ENCODE results near the gene CEACAM8.

Gene CEACAM8

GRCh38 chr19:42555801-42556200 is 38.9 kb downstream of the CEACAM8 start:
- TF ChIP-seq TAF1 (IDR thresholded peaks at IDR 0.05; ENCODE audit: borderline replicate concordance, insufficient read depth, low read length) (no peak), SIN3A (IDR thresholded peaks at IDR 0.05; ENCODE audit: borderline replicate concordance, insufficient read depth, low read length) (no peak), POLR2AphosphoS5 (IDR thresholded peaks at IDR 0.05; ENCODE audit: low read depth, low read length) (no peak), FOXP2 (optimal IDR thresholded peaks at IDR 0.05; ENCODE audit: borderline replicate concordance, extremely low read depth, extremely low read length, insufficient read depth) (no peak)
- TF ChIP-seq, protein P1, sequence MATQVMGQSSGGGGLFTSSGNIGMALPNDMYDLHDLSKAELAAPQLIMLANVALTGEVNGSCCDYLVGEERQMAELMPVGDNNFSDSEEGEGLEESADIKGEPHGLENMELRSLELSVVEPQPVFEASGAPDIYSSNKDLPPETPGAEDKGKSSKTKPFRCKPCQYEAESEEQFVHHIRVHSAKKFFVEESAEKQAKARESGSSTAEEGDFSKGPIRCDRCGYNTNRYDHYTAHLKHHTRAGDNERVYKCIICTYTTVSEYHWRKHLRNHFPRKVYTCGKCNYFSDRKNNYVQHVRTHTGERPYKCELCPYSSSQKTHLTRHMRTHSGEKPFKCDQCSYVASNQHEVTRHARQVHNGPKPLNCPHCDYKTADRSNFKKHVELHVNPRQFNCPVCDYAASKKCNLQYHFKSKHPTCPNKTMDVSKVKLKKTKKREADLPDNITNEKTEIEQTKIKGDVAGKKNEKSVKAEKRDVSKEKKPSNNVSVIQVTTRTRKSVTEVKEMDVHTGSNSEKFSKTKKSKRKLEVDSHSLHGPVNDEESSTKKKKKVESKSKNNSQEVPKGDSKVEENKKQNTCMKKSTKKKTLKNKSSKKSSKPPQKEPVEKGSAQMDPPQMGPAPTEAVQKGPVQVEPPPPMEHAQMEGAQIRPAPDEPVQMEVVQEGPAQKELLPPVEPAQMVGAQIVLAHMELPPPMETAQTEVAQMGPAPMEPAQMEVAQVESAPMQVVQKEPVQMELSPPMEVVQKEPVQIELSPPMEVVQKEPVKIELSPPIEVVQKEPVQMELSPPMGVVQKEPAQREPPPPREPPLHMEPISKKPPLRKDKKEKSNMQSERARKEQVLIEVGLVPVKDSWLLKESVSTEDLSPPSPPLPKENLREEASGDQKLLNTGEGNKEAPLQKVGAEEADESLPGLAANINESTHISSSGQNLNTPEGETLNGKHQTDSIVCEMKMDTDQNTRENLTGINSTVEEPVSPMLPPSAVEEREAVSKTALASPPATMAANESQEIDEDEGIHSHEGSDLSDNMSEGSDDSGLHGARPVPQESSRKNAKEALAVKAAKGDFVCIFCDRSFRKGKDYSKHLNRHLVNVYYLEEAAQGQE (IDR thresholded peaks at IDR 0.05; ENCODE audit: insufficient read depth in 1 of 2, low read depth in 2 of 2, low read length in 2 of 2): no peak

GRCh38 chr19:42555317-42555716 is 39.4 kb downstream of the CEACAM8 start:
- no peak for TF ChIP-seq POLR2AphosphoS5 (IDR thresholded peaks at IDR 0.05; ENCODE audit: low read depth, low read length)
- no peak for TF ChIP-seq FOXP2 (optimal IDR thresholded peaks at IDR 0.05; ENCODE audit: borderline replicate concordance, extremely low read depth, extremely low read length, insufficient read depth)
- TF ChIP-seq TAF1 (IDR thresholded peaks at IDR 0.05; ENCODE audit: borderline replicate concordance, insufficient read depth, low read length): no peak
- TF ChIP-seq, protein P1 (IDR thresholded peaks at IDR 0.05; ENCODE audit: insufficient read depth in 1 of 2, low read depth in 2 of 2, low read length in 2 of 2): no peak

DNA sequence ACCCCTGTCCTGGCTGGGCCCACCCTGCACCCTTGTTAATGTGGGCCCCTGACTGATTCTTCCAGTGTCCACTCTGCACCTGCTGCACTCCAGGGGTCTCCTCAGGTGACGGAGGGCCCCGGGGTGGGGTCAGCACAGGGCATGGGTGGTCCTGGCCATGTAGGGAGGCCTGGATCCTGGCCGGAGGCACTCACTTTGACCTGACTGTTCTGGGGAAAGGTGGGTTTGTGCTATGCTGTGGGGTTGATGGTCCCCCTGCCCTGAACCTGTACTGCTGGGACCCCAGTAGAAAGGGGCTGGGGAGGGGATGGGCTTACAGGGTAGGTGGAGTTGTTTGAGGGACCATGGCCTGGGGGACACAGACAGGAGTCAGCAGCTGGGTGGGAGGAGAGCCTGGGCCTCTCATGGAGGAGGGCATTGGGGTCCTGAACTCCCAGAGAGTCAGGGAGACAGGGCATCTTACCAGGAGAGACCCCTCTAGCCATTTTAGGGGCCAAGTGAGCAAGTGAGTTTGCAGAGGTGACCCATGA is 40.6 kb downstream of the CEACAM8 start:
- TF ChIP-seq TAF1 (IDR thresholded peaks at IDR 0.05; ENCODE audit: borderline replicate concordance, insufficient read depth, low read length): no peak

DNA sequence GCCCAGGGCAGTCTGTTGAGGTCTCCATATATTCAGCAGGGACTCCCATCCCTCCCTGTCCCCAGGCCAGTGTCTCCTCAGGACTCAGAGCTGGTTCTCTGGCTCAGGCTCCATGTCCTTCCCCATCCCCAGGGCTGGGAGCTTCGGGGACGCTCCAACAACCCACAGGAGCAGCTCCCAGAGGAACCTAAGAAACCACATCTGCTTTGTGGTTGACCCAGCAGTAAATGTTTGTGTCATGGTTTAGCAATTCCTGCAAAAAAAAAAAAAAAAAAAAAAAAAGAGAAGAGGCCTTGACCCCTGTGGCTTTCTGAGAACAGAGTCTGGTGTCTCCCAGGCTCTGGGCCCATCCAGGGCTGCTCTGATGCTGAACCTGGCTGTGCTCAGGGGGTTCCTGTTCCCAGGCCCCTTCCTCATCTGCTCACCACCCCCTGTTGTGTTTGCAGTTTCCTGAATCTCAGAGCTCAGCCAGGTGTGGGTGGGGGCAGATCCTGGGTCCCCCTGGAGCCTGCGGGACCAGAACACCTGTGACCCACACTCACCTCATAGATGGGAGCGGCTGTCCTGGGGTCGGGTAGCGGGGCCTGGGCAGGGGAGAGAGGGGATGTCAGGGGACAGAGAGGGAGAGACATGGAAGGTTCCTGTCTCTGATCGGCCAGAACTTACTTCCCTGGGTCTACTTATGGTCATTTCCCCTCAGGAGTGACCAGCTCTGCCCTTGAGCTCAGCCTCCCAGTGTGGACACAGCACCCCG is 41.3 kb downstream of the CEACAM8 start:
- TF ChIP-seq TAF1 (IDR thresholded peaks at IDR 0.05; ENCODE audit: borderline replicate concordance, insufficient read depth, low read length): no peak

GRCh38 chr19:42552086-42553065 is 42.3 kb downstream of the CEACAM8 start:
- TF ChIP-seq POLR2AphosphoS5 (IDR thresholded peaks at IDR 0.05; ENCODE audit: low read depth, low read length) (no peak), TAF1 (IDR thresholded peaks at IDR 0.05; ENCODE audit: borderline replicate concordance, insufficient read depth, low read length) (no peak), FOXP2 (optimal IDR thresholded peaks at IDR 0.05; ENCODE audit: borderline replicate concordance, extremely low read depth, extremely low read length, insufficient read depth) (no peak), SIN3A (IDR thresholded peaks at IDR 0.05; ENCODE audit: borderline replicate concordance, insufficient read depth, low read length) (no peak)
- TF ChIP-seq, protein P1 (IDR thresholded peaks at IDR 0.05; ENCODE audit: insufficient read depth in 1 of 2, low read depth in 2 of 2, low read length in 2 of 2): no peak

GRCh38 chr19:42548552-42548951 is 46.2 kb downstream of the CEACAM8 start:
- TF ChIP-seq TAF1 (IDR thresholded peaks at IDR 0.05; ENCODE audit: borderline replicate concordance, insufficient read depth, low read length): no peak
- no peak for TF ChIP-seq FOXP2 (optimal IDR thresholded peaks at IDR 0.05; ENCODE audit: borderline replicate concordance, extremely low read depth, extremely low read length, insufficient read depth)
- TF ChIP-seq, protein P1 (IDR thresholded peaks at IDR 0.05; ENCODE audit: insufficient read depth in 1 of 2, low read depth in 2 of 2, low read length in 2 of 2): peak; percentile 60 to 82
- TF ChIP-seq SIN3A (IDR thresholded peaks at IDR 0.05; ENCODE audit: borderline replicate concordance, insufficient read depth, low read length): no peak
- TF ChIP-seq POLR2AphosphoS5 (IDR thresholded peaks at IDR 0.05; ENCODE audit: low read depth, low read length): no peak
